Measurements from ENCODE around the gene KLHL7. TPM values are rescaled to one million over a fixed set of nuclear protein-coding genes. Genes with fewer than 3 reads are reported as not detected.

KLHL7 gene
- total RNA-seq, 1 donor from 2014 or later, result 16.4 TPM

GRCh38 chr7:23076772-23077171 lies 28.8 kb upstream of the KLHL7 start:
- DNase-seq, result no peak
- H3K27me3 ChIP-seq, result no peaks in the 10 kb centered on the region
- H3K4me3 ChIP-seq, result no peak overlapping the region
- intact Hi-C loops (cut with DNase I), result no loop called here
- no peak for TF ChIP-seq CTCF (IDR thresholded peaks at IDR 0.05)
- no peaks in the 10 kb centered on the region for H3K9me3 ChIP-seq
- no peak overlapping the region for H3K27ac ChIP-seq
- no peaks in the 10 kb centered on the region for H3K4me1 ChIP-seq
- no peaks in the 10 kb centered on the region for H3K36me3 ChIP-seq
- ATAC-seq, result no peak

GRCh38 chr7:23093111-23093510 lies 12.5 kb upstream of the KLHL7 start:
- Histone ChIP-seq H3K4me1 (no peaks in the 10 kb centered on the region), H3K27ac (no peak overlapping the region), H3K9me3 (no peaks in the 10 kb centered on the region), H3K27me3 (no peaks in the 10 kb centered on the region), H3K36me3 (no peaks in the 10 kb centered on the region), H3K4me3 (no peak overlapping the region)
- no peak for DNase-seq
- intact Hi-C loops (cut with DNase I), result no loop called here
- TF ChIP-seq CTCF (IDR thresholded peaks at IDR 0.05), result no peak
- no peak for ATAC-seq

- Histone ChIP-seq H3K9me3 (no peaks in the 10 kb centered on the region), H3K36me3 (no peaks in the 10 kb centered on the region), H3K27me3 (no peaks in the 10 kb centered on the region), H3K27ac (no peak overlapping the region), H3K4me1 (no peaks in the 10 kb centered on the region), H3K4me3 (no peak overlapping the region)
- DNase-seq (no peak), ATAC-seq (no peak)
- intact Hi-C loops (cut with DNase I), result no loop called here
- TF ChIP-seq CTCF (IDR thresholded peaks at IDR 0.05), result no peak
These were observed 12.0 kb upstream of the KLHL7 start for GRCh38 chr7:23093546-23093945.

- Histone ChIP-seq H3K27me3 (no peaks in the 10 kb centered on the region), H3K4me1 (no peaks in the 10 kb centered on the region), H3K27ac (no peak overlapping the region), H3K9me3 (no peaks in the 10 kb centered on the region), H3K36me3 (no peaks in the 10 kb centered on the region), H3K4me3 (no peak overlapping the region)
- peak; percentile 9 for ATAC-seq
- DNase-seq, result no peak
- no peak for TF ChIP-seq CTCF (IDR thresholded peaks at IDR 0.05)
- intact Hi-C loops (cut with DNase I), result no loop called here
These were observed 8.9 kb upstream of the KLHL7 start for GRCh38 chr7:23096518-23097290.

GRCh38 chr7:23098029-23098428 lies 7.6 kb upstream of the KLHL7 start:
- no peak for TF ChIP-seq CTCF (IDR thresholded peaks at IDR 0.05)
- no peaks in the 10 kb centered on the region for H3K36me3 ChIP-seq
- H3K4me3 ChIP-seq, result no peak overlapping the region
- no peak for ATAC-seq
- intact Hi-C loops (cut with DNase I), result no loop called here
- H3K4me1 ChIP-seq, result no peaks in the 10 kb centered on the region
- H3K27ac ChIP-seq, result no peak overlapping the region
- no peak for DNase-seq
- no peaks in the 10 kb centered on the region for H3K27me3 ChIP-seq
- H3K9me3 ChIP-seq, result no peaks in the 10 kb centered on the region

- ATAC-seq, result no peak
These were observed 7.1 kb upstream of the KLHL7 start for GRCh38 chr7:23098460-23098859.

More at GRCh38 chr7:23098460-23098859, 7.1 kb upstream of the KLHL7 start:
- DNase-seq, result no peak
- no peak overlapping the region for H3K27ac ChIP-seq
- no peak for TF ChIP-seq CTCF (IDR thresholded peaks at IDR 0.05)
- no peaks in the 10 kb centered on the region for H3K9me3 ChIP-seq
- intact Hi-C loops (cut with DNase I), result no loop called here
- H3K36me3 ChIP-seq, result no peaks in the 10 kb centered on the region
- no peaks in the 10 kb centered on the region for H3K4me1 ChIP-seq
- no peak overlapping the region for H3K4me3 ChIP-seq
- no peaks in the 10 kb centered on the region for H3K27me3 ChIP-seq
